Spleen (tissue), 11 donors: ENCODE measurements around the gene GCC2. TPM values are rescaled to one million over a fixed set of nuclear protein-coding genes. Genes with fewer than 3 reads are reported as not detected.

Experiments
- DNase-seq: peaks from one replicate; pipeline ENCODE4 v3.0.0-alpha.2; 2020
- H3K27ac ChIP-seq, 8 donors: fragments of 200-600 bp; sonication (generic) in 7 of 8; 1 replicate in 4 of 8; 2 replicates in 4 of 8; pipeline versions ENCODE4 v1.5.0 to v1.8.0; 2016 to 2021; ENCODE audit warnings: inconsistent platforms in 4 of 8, mild to moderate bottlenecking in 4 of 8, moderate library complexity in 1 of 8
- H3K27me3 ChIP-seq, 7 donors: fragments of 200-600 bp; sonication (generic) in 6 of 7; replicated peaks in 1 of 7; 1 replicate in 4 of 7; 2 replicates in 3 of 7; pipeline versions ENCODE4 v1.5.0 to v1.8.0; 2016 to 2021; ENCODE audit warnings: inconsistent platforms in 3 of 7, mild to moderate bottlenecking in 1 of 7
- H3K36me3 ChIP-seq, 6 donors: fragments of 200-600 bp; sonication (generic) in 5 of 6; 1 replicate in 4 of 6; 2 replicates in 2 of 6; pipeline versions ENCODE4 v1.5.0 to v1.8.0; 2016 to 2021; ENCODE audit warnings: inconsistent platforms in 2 of 6
- H3K4me1 ChIP-seq, 6 donors: fragments of 200-600 bp; sonication (generic) in 5 of 6; 1 replicate in 3 of 6; 2 replicates in 3 of 6; pipeline versions ENCODE4 v1.5.0 to v1.8.0; 2016 to 2021; ENCODE audit warnings: inconsistent platforms in 3 of 6
- H3K4me3 ChIP-seq, 8 donors: fragments of 200-600 bp; sonication (generic) in 7 of 8; 1 replicate in 4 of 8; 2 replicates in 4 of 8; pipeline versions ENCODE4 v1.5.0 to v1.8.0; 2016 to 2021; ENCODE audit warnings: inconsistent platforms in 4 of 8, mild to moderate bottlenecking in 4 of 8, moderate library complexity in 2 of 8
- H3K9me3 ChIP-seq, 8 donors: fragments of 200-600 bp; sonication (generic) in 7 of 8; 1 replicate in 4 of 8; 2 replicates in 4 of 8; pipeline versions ENCODE4 v1.5.0 to v1.8.0; 2016 to 2021; ENCODE audit warnings: inconsistent platforms in 4 of 8
- CTCF ChIP-seq, 11 experiments: fragments of 200-600 bp in 7 of 11; fragments of 450-650 bp in 4 of 11; sonication (generic) in 4 of 11; IDR thresholded peaks in 8 of 11; conservative IDR thresholded peaks in 3 of 11; 1 replicate in 7 of 11; 2 replicates in 4 of 11; pipeline versions ENCODE4 v1.4.0 to v1.8.0; 2016 to 2021; ENCODE audit warnings: antibody characterized with exemption in 11 of 11, inconsistent platforms in 4 of 11, mild to moderate bottlenecking in 1 of 11
- POLR2A ChIP-seq, 3 donors: fragments of 450-650 bp; IDR thresholded peaks; one replicate each; pipeline ENCODE4 v1.5.1; 2017; ENCODE audit warnings: antibody characterized with exemption in 3 of 3, mild to moderate bottlenecking in 1 of 3
- POLR2AphosphoS5 ChIP-seq, 3 donors: sonication (generic); formaldehyde crosslinking; IDR thresholded peaks; one replicate each; pipeline ENCODE4 v1.5.1; 2017; ENCODE audit warnings: antibody characterized with exemption in 3 of 3
- WGBS, 5 donors: extraction: QIAGEN DNeasy Blood & Tissue Kit in 3 of 5; methylation state at CpG; one replicate each; pipeline versions ENCODE4 v1.1.5 to v1.1.7; 2013 to 2018; 5-methylcytosine and 5-hydroxymethylcytosine counted together
- intact Hi-C: fragments of 100-400 bp; cut with DNase I; formaldehyde crosslinking; loops from one replicate; pipeline ENCODE4 v1.15.0; 2023; ENCODE audit warnings: low total_unique reads
- polyA plus RNA-seq, 3 donors: library from polyadenylated mRNA; stranded (reverse); fragments of 200-250 nt; gene quantifications; one replicate each; pipeline ENCODE4 v1.2.1, GENCODE V29; 2013
- total RNA-seq, 7 donors: library from RNA; depleted of rRNA in 3 of 7; stranded (reverse); fragments of >200 nt in 3 of 7; fragmentation: NEBNext Ultra II Directional in 4 of 7; extraction: Animal tissue kit (Norgen Biotek cat#: 25700) in 4 of 7; gene quantifications; one replicate each; pipeline versions ENCODE4 v1.1.0 to v1.2.1, GENCODE V29; 2016 to 2021
- donor health status: healthy with polysubstance abuse.
- donor health status: DM: no; HTN: no; CAD: no; lungs with moderate emphysema.
- donor health status: DM: no; HTN: no; CAD: no.
- donor health status: Bipolar disorder and iron deficiency.
- donor health status: healthy.
- donor health status: DM: no; HTN: no; CAD: no.
- donor health status: DM: yes; HTN: yes; CAD: no.

GCC2 gene
- total and polyA plus RNA-seq, 10 donors = 10.1 to 82.6 (median 59.9) TPM

- DNase-seq = no peak
- Histone ChIP-seq H3K36me3 (no peaks in the 10 kb centered on the region), H3K4me3 (no peak overlapping the region), H3K27ac (no peak overlapping the region), H3K27me3 (no peaks in the 10 kb centered on the region), H3K9me3 (no peaks in the 10 kb centered on the region), H3K4me1 (no peaks in the 10 kb centered on the region)
- TF ChIP-seq POLR2A (IDR thresholded peaks at IDR 0.05) = no peak
- no peak for TF ChIP-seq CTCF (IDR thresholded peaks at IDR 0.05 in 8 of 11, conservative IDR thresholded peaks at IDR 0.05 in 3 of 11)
- no peak for TF ChIP-seq POLR2AphosphoS5 (IDR thresholded peaks at IDR 0.05)
- intact Hi-C loops = no loop called here
- 72 to 84% (median 82%) methylated on average over 2 of the region's 2 CpGs for WGBS, 5 donors
Measured at GRCh38 chr2:108417254-108417653, 31.8 kb upstream of the GCC2 start.

GRCh38 chr2:108418416-108418815, 30.6 kb upstream of the GCC2 start:
- H3K27me3 ChIP-seq = peaks cover 0 to 5% (median 0%) of the 10 kb centered on the region in 7 donors
- no peaks in the 10 kb centered on the region for H3K36me3 ChIP-seq
- H3K27ac ChIP-seq = no peak overlapping the region
- no peaks in the 10 kb centered on the region for H3K9me3 ChIP-seq
- H3K4me1 ChIP-seq = no peaks in the 10 kb centered on the region
- WGBS, 5 donors = 79 to 94% (median 84%) methylated on average over 4 of the region's 4 CpGs
- TF ChIP-seq POLR2AphosphoS5 (IDR thresholded peaks at IDR 0.05) = no peak
- TF ChIP-seq CTCF (IDR thresholded peaks at IDR 0.05 in 8 of 11, conservative IDR thresholded peaks at IDR 0.05 in 3 of 11) = no peak
- no peak for TF ChIP-seq POLR2A (IDR thresholded peaks at IDR 0.05)
- no peak overlapping the region for H3K4me3 ChIP-seq
- intact Hi-C loops = no loop called here
- DNase-seq = no peak

- Histone ChIP-seq H3K4me3 (no peak overlapping the region), H3K27ac (no peak overlapping the region), H3K36me3 (no peaks in the 10 kb centered on the region), H3K27me3 (peaks cover 0 to 21% (median 0%) of the 10 kb centered on the region in 7 donors), H3K9me3 (no peaks in the 10 kb centered on the region), H3K4me1 (no peaks in the 10 kb centered on the region)
- DNase-seq = no peak
- TF ChIP-seq CTCF (IDR thresholded peaks at IDR 0.05 in 8 of 11, conservative IDR thresholded peaks at IDR 0.05 in 3 of 11) (no peak), POLR2AphosphoS5 (IDR thresholded peaks at IDR 0.05) (no peak), POLR2A (IDR thresholded peaks at IDR 0.05) (no peak)
- 75 to 90% (median 84%) methylated on average over 1 of the region's 1 CpG for WGBS, 5 donors
- intact Hi-C loops = no loop called here
Measured at GRCh38 chr2:108423067-108423466, 25.9 kb upstream of the GCC2 start.

GRCh38 chr2:108423502-108424251, 25.3 kb upstream of the GCC2 start:
- intact Hi-C loops = no loop called here
- DNase-seq = no peak
- no peaks in the 10 kb centered on the region for H3K4me1 ChIP-seq
- WGBS, 5 donors = 88 to 93% (median 92%) methylated on average over 8 of the region's 8 CpGs
- no peaks in the 10 kb centered on the region for H3K36me3 ChIP-seq
- no peak overlapping the region for H3K27ac ChIP-seq
- no peaks in the 10 kb centered on the region for H3K9me3 ChIP-seq
- no peak for TF ChIP-seq POLR2AphosphoS5 (IDR thresholded peaks at IDR 0.05)
- no peak for TF ChIP-seq CTCF (IDR thresholded peaks at IDR 0.05 in 8 of 11, conservative IDR thresholded peaks at IDR 0.05 in 3 of 11)
- no peak for TF ChIP-seq POLR2A (IDR thresholded peaks at IDR 0.05)
- peaks cover 0 to 21% (median 0%) of the 10 kb centered on the region in 7 donors for H3K27me3 ChIP-seq
- H3K4me3 ChIP-seq = no peak overlapping the region
